GM06990 (cell line): Measurements from ENCODE around the gene RGS14.
A peak's percentile ranks its signal among the peaks of the same experiment; 100 is the strongest.

ENCODE experiments used
- DNase-seq: peaks from one replicate; pipeline ENCODE4 v3.0.0-alpha.2; 2011; ENCODE audit not compliant: insufficient read length; ENCODE audit errors: extremely low read depth
- H3K27me3 ChIP-seq: replicated peaks from 2 replicates; pipeline ENCODE4 v1.6.0; 2011; ENCODE audit warnings: low read length; ENCODE audit not compliant: control insufficient read depth, insufficient read depth
- H3K36me3 ChIP-seq: 2 replicates; pipeline ENCODE4 v1.5.1; 2011; ENCODE audit warnings: low read length; ENCODE audit not compliant: control insufficient read depth, insufficient read depth
- H3K4me3 ChIP-seq: replicated peaks from 2 replicates; pipeline ENCODE4 v1.5.1; 2011; ENCODE audit warnings: low read depth, mild to moderate bottlenecking, control low read depth, low read length
- CTCF ChIP-seq: IDR thresholded peaks from 2 replicates; pipeline ENCODE4 v1.5.1; 2011; ENCODE audit warnings: low read length, control low read depth, mild to moderate bottlenecking, inconsistent platforms; ENCODE audit not compliant: insufficient read depth, poor library complexity, severe bottlenecking

The RGS14 gene

GRCh38 chr5:177388521-177389052 lies 30.9 kb downstream of the RGS14 start:
- Histone ChIP-seq H3K27me3 (no peaks in the 10 kb centered on the region; the same call in 1 of the 2 replicates), H3K4me3 (no peak overlapping the region), H3K36me3 (no peaks in the 10 kb centered on the region)
- DNase-seq, result no peak
- TF ChIP-seq CTCF, result no peak

GRCh38 chr5:177389241-177390169 lies 31.8 kb downstream of the RGS14 start:
- peak; percentile 66 for DNase-seq
- Histone ChIP-seq H3K27me3 (no peaks in the 10 kb centered on the region; the same call in 1 of the 2 replicates), H3K4me3 (0 out of 2 replicates have a peak overlapping the region, but pooled peaks have one; percentile 11), H3K36me3 (no peaks in the 10 kb centered on the region)
- TF ChIP-seq CTCF, result no peak

GRCh38 chr5:177390363-177391300 lies 32.9 kb downstream of the RGS14 start:
- Histone ChIP-seq H3K4me3 (no peak overlapping the region), H3K36me3 (no peaks in the 10 kb centered on the region), H3K27me3 (no peaks in the 10 kb centered on the region)
- DNase-seq, result peak; percentile 59
- peak; percentile 89 for TF ChIP-seq CTCF

- no peak for DNase-seq
- H3K27me3 ChIP-seq, result no peaks in the 10 kb centered on the region
Observed at GRCh38 chr5:177392765-177393164, 35.0 kb downstream of the RGS14 start.

More at GRCh38 chr5:177392765-177393164, 35.0 kb downstream of the RGS14 start:
- TF ChIP-seq CTCF, result no peak
- H3K36me3 ChIP-seq, result no peaks in the 10 kb centered on the region
- H3K4me3 ChIP-seq, result no peak overlapping the region
